NCI-H2029 (cell line): ENCODE results near the gene SRCIN1.
A peak's percentile ranks its signal among the peaks of the same experiment; 100 is the strongest.

Experiments used
- DNase-seq: peaks from one replicate; lab custom pipeline; 2025; lab: John Stamatoyannopoulos, UW

The SRCIN1 gene

GRCh38 chr17:38600906-38601305 lies 4.8 kb downstream of the SRCIN1 start:
- DNase-seq = no peak

GRCh38 chr17:38600416-38600815 lies 5.3 kb downstream of the SRCIN1 start:
- DNase-seq = no peak

GRCh38 chr17:38599398-38599856 lies 6.3 kb downstream of the SRCIN1 start:
- no peak for DNase-seq

GRCh38 chr17:38598995-38599394 lies 6.8 kb downstream of the SRCIN1 start:
- DNase-seq = no peak

GRCh38 chr17:38598536-38598935 lies 7.2 kb downstream of the SRCIN1 start:
- DNase-seq = peak; percentile 92

GRCh38 chr17:38597375-38597774 lies 8.4 kb downstream of the SRCIN1 start:
- no peak for DNase-seq

- DNase-seq = no peak
Observed at GRCh38 chr17:38596651-38597050, 9.1 kb downstream of the SRCIN1 start.

GRCh38 chr17:38595892-38596291 lies 9.9 kb downstream of the SRCIN1 start:
- DNase-seq = no peak

GRCh38 chr17:38594152-38594551 lies 11.6 kb downstream of the SRCIN1 start:
- DNase-seq = no peak

- no peak for DNase-seq
Observed at GRCh38 chr17:38592487-38592886, 13.3 kb downstream of the SRCIN1 start.

- no peak for DNase-seq
Observed at GRCh38 chr17:38591759-38592241, 14.0 kb downstream of the SRCIN1 start.

- peak; percentile 90 for DNase-seq
Observed at GRCh38 chr17:38590988-38591758, 14.6 kb downstream of the SRCIN1 start.

GRCh38 chr17:38589462-38590114 lies 16.2 kb downstream of the SRCIN1 start:
- DNase-seq = no peak

GRCh38 chr17:38588788-38589174 lies 17.0 kb downstream of the SRCIN1 start:
- no peak for DNase-seq

GRCh38 chr17:38587947-38588787 lies 17.6 kb downstream of the SRCIN1 start:
- no peak for DNase-seq

- no peak for DNase-seq
Observed at GRCh38 chr17:38587203-38587602, 18.5 kb downstream of the SRCIN1 start.

- DNase-seq = no peak
Observed at GRCh38 chr17:38586788-38587187, 19.0 kb downstream of the SRCIN1 start.

- DNase-seq = no peak
Observed at GRCh38 chr17:38585918-38586529, 19.7 kb downstream of the SRCIN1 start.

GRCh38 chr17:38585056-38585917 lies 20.5 kb downstream of the SRCIN1 start:
- peak; percentile 46 for DNase-seq

- DNase-seq = peak; percentile 56
Observed at GRCh38 chr17:38584350-38584925, 21.3 kb downstream of the SRCIN1 start.
